ENCODE results near the gene ACSBG1. TPM values are rescaled to one million over a fixed set of nuclear protein-coding genes. Genes with fewer than 3 reads are reported as not detected.

ACSBG1 gene
- total RNA-seq, 1 donor from 2014 or later, result 0.35 TPM

DNA sequence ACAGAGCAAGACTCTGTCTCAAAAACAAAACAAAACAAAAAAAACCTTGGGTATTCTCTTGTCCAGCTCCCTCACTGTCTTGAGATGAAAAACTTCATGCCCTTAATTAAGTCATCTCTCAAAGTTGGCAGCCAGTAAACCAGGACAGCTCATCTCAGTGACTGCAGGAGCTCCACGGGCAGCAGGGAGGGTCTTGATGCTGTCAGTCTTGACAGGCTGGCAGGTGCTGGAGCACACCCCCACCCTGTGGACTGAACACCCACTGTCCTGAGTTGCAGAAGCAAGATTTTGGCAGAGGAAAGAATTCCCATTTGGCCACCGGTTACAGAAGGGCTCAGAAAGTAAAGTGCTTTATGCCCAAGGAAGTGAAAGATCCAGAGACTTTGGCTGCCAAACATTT is 38.0 kb upstream of the ACSBG1 start:
- no peak for DNase-seq (ENCODE audit: low read depth)
- no peak for TF ChIP-seq CTCF (conservative IDR thresholded peaks at IDR 0.05; ENCODE audit: low read depth, low read length)
- H3K4me3 ChIP-seq (ENCODE audit: low read depth, low read length), result peak overlapping the region; percentile 16

- TF ChIP-seq CTCF (conservative IDR thresholded peaks at IDR 0.05; ENCODE audit: low read depth, low read length), result no peak
- no peak overlapping the region for H3K4me3 ChIP-seq (ENCODE audit: low read depth, low read length)
- DNase-seq (ENCODE audit: low read depth), result no peak
Observed at GRCh38 chr15:78266806-78267205, 32.4 kb upstream of the ACSBG1 start.

DNA sequence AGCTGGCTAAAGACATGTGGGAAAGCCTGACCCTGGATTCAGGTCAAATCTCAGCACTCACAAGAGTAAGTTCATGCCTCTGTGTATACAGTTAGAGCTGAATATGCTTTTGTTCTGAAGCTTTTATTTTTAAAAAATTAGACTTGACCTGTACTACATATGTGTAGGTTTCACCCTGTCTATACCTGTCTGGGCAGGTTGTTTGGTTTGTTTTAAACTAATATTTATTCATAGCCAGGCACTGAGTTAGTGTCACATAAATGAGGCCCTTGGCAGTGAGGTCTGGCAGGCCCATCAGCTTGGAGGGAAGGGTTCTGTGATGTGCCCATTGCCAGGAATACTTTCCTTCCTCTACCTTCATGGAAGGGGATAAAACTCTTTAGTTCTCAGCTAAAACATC is 31.9 kb upstream of the ACSBG1 start:
- no peak overlapping the region for H3K4me3 ChIP-seq (ENCODE audit: low read depth, low read length)
- DNase-seq (ENCODE audit: low read depth), result no peak
- no peak for TF ChIP-seq CTCF (conservative IDR thresholded peaks at IDR 0.05; ENCODE audit: low read depth, low read length)

DNA sequence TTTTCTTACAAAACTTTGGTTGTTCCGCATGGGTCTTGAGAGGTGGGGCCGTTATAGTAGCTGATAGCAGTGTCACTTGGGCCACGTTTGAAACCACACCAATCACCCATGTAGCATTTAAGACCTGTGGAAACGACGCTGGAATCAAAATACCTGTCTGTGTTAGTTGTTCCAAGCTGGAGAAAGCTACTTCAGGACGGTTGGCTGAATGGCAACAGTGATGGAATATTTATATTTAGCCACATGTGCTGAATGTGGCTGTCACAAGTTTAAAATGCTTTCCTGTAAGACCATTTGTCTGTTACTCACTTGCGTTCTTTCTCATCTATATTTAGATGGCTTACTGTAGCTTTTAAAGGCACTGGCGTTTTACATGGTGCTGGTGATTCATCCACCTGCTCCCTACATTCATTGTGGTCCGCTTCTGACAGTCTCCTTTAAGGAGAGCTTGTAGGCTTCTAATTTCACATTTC is 31.4 kb upstream of the ACSBG1 start:
- H3K4me3 ChIP-seq (ENCODE audit: low read depth, low read length), result peak overlapping the region; percentile 74
- TF ChIP-seq CTCF (conservative IDR thresholded peaks at IDR 0.05; ENCODE audit: low read depth, low read length), result no peak

GRCh38 chr15:78265137-78265460 is 30.7 kb upstream of the ACSBG1 start:
- peak overlapping the region; percentile 74 for H3K4me3 ChIP-seq (ENCODE audit: low read depth, low read length)
- DNase-seq (ENCODE audit: low read depth), result no peak
- TF ChIP-seq CTCF (conservative IDR thresholded peaks at IDR 0.05; ENCODE audit: low read depth, low read length), result no peak

More for the DNA sequence above, 31.4 kb upstream of the ACSBG1 start:
- DNase-seq (ENCODE audit: low read depth), result peak; percentile 56

DNA sequence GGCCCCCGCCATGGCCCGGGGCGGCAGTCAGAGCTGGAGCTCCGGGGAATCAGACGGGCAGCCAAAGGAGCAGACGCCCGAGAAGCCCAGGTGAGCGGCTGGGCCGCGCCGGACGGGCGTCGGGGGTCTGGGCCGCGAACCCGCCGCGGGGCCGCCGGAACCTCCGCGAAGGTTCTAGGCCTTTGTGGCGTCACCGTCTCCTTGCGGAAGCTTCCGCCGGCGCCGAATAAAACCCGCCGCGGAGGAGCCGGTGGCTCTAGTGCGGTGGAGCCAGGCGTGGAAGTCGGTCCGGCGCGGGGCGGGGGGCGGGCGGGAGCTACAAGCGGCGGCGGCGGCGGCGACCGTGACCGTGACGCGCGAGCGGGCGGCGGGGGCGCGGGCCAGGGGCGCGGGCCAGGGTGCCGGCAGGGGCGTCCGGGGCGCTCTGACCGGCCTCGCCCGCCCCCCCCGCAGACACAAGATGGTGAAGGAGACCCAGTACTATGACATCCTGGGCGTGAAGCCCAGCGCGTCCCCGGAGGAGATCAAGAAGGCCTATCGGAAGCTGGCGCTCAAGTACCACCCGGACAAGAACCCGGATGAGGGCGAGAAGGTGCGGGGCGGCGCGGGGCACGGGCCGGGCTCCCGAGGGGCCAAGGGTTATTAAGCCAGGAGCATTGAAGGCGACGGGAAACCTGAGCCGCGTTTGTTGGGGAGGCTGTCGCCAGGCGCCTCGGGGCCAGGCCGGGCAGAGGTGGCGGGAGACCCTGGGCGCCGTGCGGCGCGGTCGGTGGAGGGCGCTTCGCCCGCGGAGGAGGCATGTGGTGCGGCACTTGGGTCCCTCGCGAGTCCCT is 30.2 kb upstream of the ACSBG1 start, which contains the start of gene DNAJA4:
DNAJA4 (plus strand) TSS at position 259 of the 833 bp plus-strand sequence; CDS start at position 461, 202 bp downstream.
- peak; percentile 14 for TF ChIP-seq CTCF (conservative IDR thresholded peaks at IDR 0.05; ENCODE audit: low read depth, low read length)
- no peak for DNase-seq (ENCODE audit: low read depth)
- peak within 1 kb of the TSS; percentile 74 for H3K4me3 ChIP-seq (ENCODE audit: low read depth, low read length)

GRCh38 chr15:78263907-78264303 is 29.5 kb upstream of the ACSBG1 start:
- no peak for DNase-seq (ENCODE audit: low read depth)
- no peak for TF ChIP-seq CTCF (conservative IDR thresholded peaks at IDR 0.05; ENCODE audit: low read depth, low read length)
- peak overlapping the region; percentile 74 for H3K4me3 ChIP-seq (ENCODE audit: low read depth, low read length)
